ENCODE results near the gene NIT1. TPM values are rescaled to one million over a fixed set of nuclear protein-coding genes. Genes with fewer than 3 reads are reported as not detected.

The NIT1 gene
- total RNA-seq, 2 experiments from 2014 or later: 38.5 to 40.0 TPM

- POLR2A ChIA-PET: interaction anchor here (0.6 to 2.8 kb wide), 6 partner anchors 10 to 58 kb away, joined by 3 to 13 read pairs (median 4); partner anchors contain the start of genes ARHGAP30, NIT1 and PFDN2
- Mint-ChIP-seq H3K27me3 (no peaks in the 10 kb centered on the region), H3K9me3 (no peaks in the 10 kb centered on the region), H3K4me3 (no peak overlapping the region), H3K4me1 (ENCODE audit: low read depth) (peaks cover 50% of the 10 kb centered on the region), H3K36me3 (ENCODE audit: low read depth) (peaks cover 61% of the 10 kb centered on the region), H3K27ac (peak overlapping the region; percentile 73)
- ATAC-seq (no peak), DNase-seq (no peak)
- intact Hi-C loops (cut with micrococcal nuclease): no loop called here
- CTCF ChIA-PET: interaction anchor here (0.8 to 1.8 kb wide), 8 partner anchors 9 to 65 kb away, joined by 3 to 7 read pairs (median 3); partner anchors contain the start of genes KLHDC9, NIT1 and PFDN2
- TF ChIP-seq CTCF (IDR thresholded peaks at IDR 0.05): no peak
Observed at GRCh38 chr1:161127649-161128048, 9.7 kb downstream of the NIT1 start.

- ChIA-PET POLR2A (interaction anchor here (0.9 kb wide), 1 partner anchor 83 kb away, joined by 3 read pairs; the partner anchor contains the start of gene USF1), CTCF (interaction anchor here (0.7 to 1.7 kb wide), 5 partner anchors 9 to 175 kb away, joined by 3 to 6 read pairs (median 3); partner anchors contain the start of genes ITLN2, NIT1 and PFDN2)
- TF ChIP-seq CTCF (IDR thresholded peaks at IDR 0.05): no peak
- H3K36me3 Mint-ChIP-seq (ENCODE audit: low read depth): peaks cover 52% of the 10 kb centered on the region
- H3K4me1 Mint-ChIP-seq (ENCODE audit: low read depth): peaks cover 46% of the 10 kb centered on the region
- no peak for ATAC-seq
- H3K9me3 Mint-ChIP-seq: no peaks in the 10 kb centered on the region
- DNase-seq: no peak
- no peaks in the 10 kb centered on the region for H3K27me3 Mint-ChIP-seq
- peak overlapping the region; percentile 58 for H3K27ac Mint-ChIP-seq
- intact Hi-C loops (cut with micrococcal nuclease): no loop called here
- no peak overlapping the region for H3K4me3 Mint-ChIP-seq
Observed at GRCh38 chr1:161128591-161129420, 10.9 kb downstream of the NIT1 start.

GRCh38 chr1:161130266-161130665 lies 12.4 kb downstream of the NIT1 start:
- no peak for TF ChIP-seq CTCF (IDR thresholded peaks at IDR 0.05)
- H3K4me1 Mint-ChIP-seq (ENCODE audit: low read depth): peaks cover 49% of the 10 kb centered on the region
- intact Hi-C loops (cut with micrococcal nuclease): no loop called here

GRCh38 chr1:161131523-161132409 lies 13.9 kb downstream of the NIT1 start:
- ChIA-PET POLR2A (interaction anchor here (0.8 to 3.6 kb wide), 5 partner anchors 12 to 58 kb away, joined by 3 to 23 read pairs (median 6); partner anchors contain the start of gene UFC1), CTCF (interaction anchor here (1.1 to 3.0 kb wide), 4 partner anchors 34 to 134 kb away, joined by 3 to 10 read pairs (median 5); partner anchors contain the start of genes KLHDC9 and PPOX)
- no peaks in the 10 kb centered on the region for H3K27me3 Mint-ChIP-seq
- intact Hi-C loops (cut with micrococcal nuclease): no loop called here
- DNase-seq: peak; percentile 28
- TF ChIP-seq CTCF (IDR thresholded peaks at IDR 0.05): no peak
- no peaks in the 10 kb centered on the region for H3K9me3 Mint-ChIP-seq
- peaks cover 38% of the 10 kb centered on the region for H3K36me3 Mint-ChIP-seq (ENCODE audit: low read depth)
- H3K4me1 Mint-ChIP-seq (ENCODE audit: low read depth): peaks cover 46% of the 10 kb centered on the region
- ATAC-seq: no peak
- H3K27ac Mint-ChIP-seq: no peak overlapping the region
- H3K4me3 Mint-ChIP-seq: no peak overlapping the region

More at GRCh38 chr1:161130266-161130665, 12.4 kb downstream of the NIT1 start:
- Mint-ChIP-seq H3K27ac (peak overlapping the region; percentile 55), H3K27me3 (no peaks in the 10 kb centered on the region), H3K36me3 (ENCODE audit: low read depth) (peaks cover 43% of the 10 kb centered on the region), H3K9me3 (no peaks in the 10 kb centered on the region), H3K4me3 (no peak overlapping the region)
- ATAC-seq (no peak), DNase-seq (no peak)
- ChIA-PET POLR2A (interaction anchor here (0.6 to 1.0 kb wide), 3 partner anchors 24 to 689 kb away, joined by 3 to 4 read pairs (median 3); no protein-coding TSS in a partner anchor), CTCF (interaction anchor here (1.1 kb wide), 1 partner anchor 29 kb away, joined by 3 read pairs; no protein-coding TSS in a partner anchor)
